ENCODE data around the gene TSPAN5. TPM values are rescaled to one million over a fixed set of nuclear protein-coding genes. Genes with fewer than 3 reads are reported as not detected.

Gene TSPAN5
- total RNA-seq, 2 donors from 2014 or later, result 1.3 to 2.0 TPM

DNA sequence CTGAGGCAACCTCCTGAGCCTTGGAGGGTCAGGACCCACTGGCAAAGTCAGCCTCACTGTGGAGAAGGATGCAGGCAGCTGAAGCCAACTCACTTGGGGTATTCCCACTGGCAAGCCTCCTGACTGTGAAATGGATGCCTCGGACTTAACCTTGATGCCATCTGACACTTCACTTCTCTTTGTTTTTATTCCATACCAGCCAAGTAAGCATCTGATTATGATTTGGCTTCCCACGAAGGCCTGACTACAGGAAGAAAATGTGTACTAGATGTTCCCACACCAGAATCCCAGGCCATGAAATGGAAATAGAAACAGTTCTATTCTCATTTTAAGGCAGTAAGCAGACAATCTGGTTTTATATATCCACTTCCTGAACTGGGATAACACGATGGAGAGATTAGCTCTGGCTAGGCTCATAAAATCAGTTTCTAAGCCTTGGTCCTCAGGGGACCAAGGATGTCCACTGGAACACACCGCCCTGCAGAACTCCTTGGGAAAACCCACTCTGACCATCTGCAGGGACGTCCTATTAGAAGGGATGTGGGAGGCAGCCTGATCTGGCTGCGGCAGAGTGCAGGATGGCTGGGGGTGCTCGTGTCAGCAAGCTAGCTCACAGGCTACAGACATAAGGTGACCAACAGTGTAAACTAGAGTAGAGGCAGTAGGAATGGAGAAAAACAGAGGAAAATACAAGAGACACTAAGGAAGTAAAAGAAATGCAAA is 89.3 kb downstream of the TSPAN5 start:
- intact Hi-C loops (cut with DNase I), result no loop called here
- no peak for DNase-seq
- ATAC-seq, result no peak

- no peak for ATAC-seq
- intact Hi-C loops (cut with DNase I), result no loop called here
Measured at GRCh38 chr4:98567611-98568010, 90.8 kb downstream of the TSPAN5 start.

DNA sequence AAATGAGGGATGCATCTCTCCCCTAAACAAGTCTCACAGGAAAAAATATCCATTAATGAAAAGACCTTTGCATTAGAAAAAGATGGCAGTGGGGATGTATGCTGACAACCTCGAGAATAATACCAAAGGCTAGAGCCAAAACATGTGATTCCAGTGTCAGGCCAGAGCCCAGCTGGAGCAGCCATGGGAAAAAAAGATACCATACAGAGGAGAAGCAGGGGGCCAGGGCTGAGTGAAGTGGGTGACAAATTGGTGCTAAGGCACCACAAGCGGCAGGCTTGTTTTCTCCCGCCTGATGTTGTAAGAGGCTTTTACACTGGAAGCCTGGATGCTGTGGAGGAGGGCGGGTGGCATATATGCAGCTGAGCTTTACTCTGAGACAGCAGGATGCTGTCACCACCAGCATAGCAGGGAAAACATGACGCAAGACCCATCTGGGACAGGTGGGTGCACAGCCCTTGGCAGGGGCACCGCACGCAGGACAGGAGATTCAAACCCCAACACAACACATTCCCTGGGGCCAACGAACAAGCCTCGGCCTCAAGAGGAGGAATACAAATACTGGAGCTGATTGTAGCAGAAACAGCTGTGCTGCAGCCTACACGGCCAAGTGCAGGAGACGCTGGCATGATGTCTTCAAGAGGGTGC is 91.9 kb downstream of the TSPAN5 start:
- no peak for DNase-seq
- ATAC-seq, result peak in 1 of 2 donors; percentile 41
- intact Hi-C loops (cut with DNase I), result no loop called here

More at GRCh38 chr4:98567611-98568010, 90.8 kb downstream of the TSPAN5 start:
- no peak for DNase-seq

- ATAC-seq (peak in 1 of 2 donors; percentile 38), DNase-seq (no peak)
- intact Hi-C loops (cut with DNase I), result no loop called here
Measured at GRCh38 chr4:98565681-98566301, 92.6 kb downstream of the TSPAN5 start.

DNA sequence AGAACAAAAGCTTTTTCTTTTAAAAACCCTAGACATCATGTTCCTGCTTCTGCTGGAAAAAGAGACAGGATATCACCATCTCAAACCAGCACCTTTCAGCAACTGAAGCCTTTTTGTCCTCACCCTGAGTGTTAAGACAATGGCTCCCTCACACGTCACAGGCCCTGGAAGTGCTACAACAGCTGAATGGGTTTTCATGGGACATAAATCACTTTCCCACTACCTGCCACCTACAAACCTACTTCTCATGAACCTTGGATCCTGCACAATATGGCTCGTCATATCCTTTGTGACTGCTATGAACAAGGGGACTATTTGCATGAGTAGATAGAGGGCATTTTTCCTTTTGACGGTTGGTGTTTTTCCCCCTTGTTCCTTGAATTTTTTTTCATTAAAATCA is 93.6 kb downstream of the TSPAN5 start:
- ATAC-seq (no peak), DNase-seq (no peak)
- intact Hi-C loops (cut with DNase I), result no loop called here

- no peak for ATAC-seq
- intact Hi-C loops (cut with DNase I), result no loop called here
- no peak for DNase-seq
Measured at GRCh38 chr4:98560321-98560720, 98.1 kb downstream of the TSPAN5 start.

- ATAC-seq, result no peak
- intact Hi-C loops (cut with DNase I), result no loop called here
Measured at GRCh38 chr4:98558471-98559169, 99.8 kb downstream of the TSPAN5 start.

DNA sequence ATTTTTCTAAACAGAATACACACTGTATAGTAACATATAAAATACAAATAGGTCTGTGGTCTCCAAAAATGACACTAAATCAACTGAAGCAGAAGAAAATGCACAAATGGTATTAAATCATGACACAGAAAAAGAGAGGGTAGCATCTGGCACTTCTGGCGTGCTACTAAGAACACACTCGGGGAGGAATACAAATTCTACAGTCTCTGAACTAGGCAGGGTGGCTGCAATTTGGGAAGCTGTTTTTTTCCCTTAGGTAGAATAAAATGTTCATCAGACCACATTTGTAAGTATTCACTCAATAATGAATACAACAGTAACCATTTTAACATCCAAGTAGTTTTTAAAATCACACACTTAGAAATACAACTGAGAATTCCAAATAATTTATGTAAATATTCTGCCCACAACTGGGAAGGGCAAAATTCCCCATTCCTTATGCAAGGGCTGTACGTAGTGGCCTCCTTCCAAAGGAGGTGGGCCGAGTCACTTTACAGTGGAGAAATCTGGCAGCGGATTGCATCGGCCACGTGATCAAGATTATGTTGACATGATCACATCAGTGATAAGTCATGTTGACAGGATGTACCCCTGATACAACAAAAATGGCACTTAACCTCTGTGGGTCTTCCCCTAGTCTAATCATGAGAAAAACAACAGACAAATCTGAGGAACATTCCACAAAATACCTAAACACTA is 101.1 kb downstream of the TSPAN5 start:
- ATAC-seq (no peak), DNase-seq (no peak)
- intact Hi-C loops (cut with DNase I), result no loop called here

More at GRCh38 chr4:98558471-98559169, 99.8 kb downstream of the TSPAN5 start:
- no peak for DNase-seq

- DNase-seq (no peak), ATAC-seq (peak in 1 of 2 donors; percentile 21)
- intact Hi-C loops (cut with DNase I), result no loop called here
Measured at GRCh38 chr4:98556451-98556850, 102.0 kb downstream of the TSPAN5 start.

- ATAC-seq, result no peak
- intact Hi-C loops (cut with DNase I), result no loop called here
- no peak for DNase-seq
Measured at GRCh38 chr4:98555798-98556445, 102.5 kb downstream of the TSPAN5 start.

GRCh38 chr4:98546910-98547594 is 111.4 kb downstream of the TSPAN5 start:
- ATAC-seq (peak; percentile 77 to 84), DNase-seq (no peak)
- intact Hi-C loops (cut with DNase I), result no loop called here

GRCh38 chr4:98544818-98545414 is 113.5 kb downstream of the TSPAN5 start:
- ATAC-seq, result no peak
- no peak for DNase-seq
- intact Hi-C loops (cut with DNase I), result no loop called here

DNA sequence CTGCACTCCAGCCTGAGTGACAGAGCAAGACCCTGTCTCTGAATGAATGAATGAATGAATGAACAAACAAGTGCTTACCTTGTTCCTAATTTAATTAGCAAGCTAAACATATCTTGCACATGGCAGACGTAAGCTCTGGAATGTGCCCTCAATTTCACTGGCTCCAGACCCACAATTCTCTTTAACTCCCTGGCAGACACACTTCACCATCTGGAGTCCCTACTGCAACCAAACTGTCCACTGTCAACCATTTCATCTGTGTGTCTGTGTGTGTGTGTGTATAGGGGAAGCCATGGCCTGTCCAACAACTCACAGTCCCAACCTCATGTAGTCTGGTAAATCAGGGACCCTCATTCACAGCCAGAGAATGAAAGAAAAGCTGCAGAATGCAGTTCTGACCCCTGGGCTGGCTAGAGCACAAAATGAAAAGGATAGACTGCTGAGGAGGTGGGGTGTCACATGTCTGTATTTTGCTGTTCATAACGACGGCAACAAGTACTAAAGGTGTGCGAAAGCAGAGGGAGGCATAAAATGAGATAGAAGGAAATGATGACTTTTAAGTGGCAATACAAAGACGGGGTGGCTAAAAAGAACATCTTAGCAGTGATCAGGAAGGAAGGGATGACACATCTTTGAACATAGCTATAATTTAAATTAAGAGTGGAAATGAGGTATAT is 114.1 kb downstream of the TSPAN5 start:
- DNase-seq (no peak), ATAC-seq (no peak)
- intact Hi-C loops (cut with DNase I), result no loop called here

DNA sequence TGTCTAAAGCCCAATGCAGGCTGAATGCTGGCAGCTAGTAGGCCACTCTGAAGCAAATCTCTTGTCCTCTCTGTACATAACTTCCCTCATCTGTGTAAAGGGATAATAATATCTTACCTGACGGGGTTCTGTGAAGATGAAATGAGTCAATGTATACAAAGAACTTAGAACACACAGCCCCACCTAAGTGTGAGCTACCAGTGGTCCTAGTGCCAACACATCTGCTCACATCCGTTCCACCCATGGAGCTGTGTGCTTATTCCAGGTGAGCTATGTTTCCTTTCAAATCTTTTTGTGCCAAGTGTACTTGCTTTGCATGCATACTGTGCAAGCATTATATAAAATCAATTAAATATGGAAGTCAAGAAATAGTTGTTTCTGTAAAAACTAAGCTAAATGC is 116.4 kb downstream of the TSPAN5 start:
- no peak for ATAC-seq
- intact Hi-C loops (cut with DNase I), result no loop called here

GRCh38 chr4:98540803-98541202 is 117.6 kb downstream of the TSPAN5 start:
- DNase-seq (no peak), ATAC-seq (no peak)
- intact Hi-C loops (cut with DNase I), result no loop called here

More for the DNA sequence above, 116.4 kb downstream of the TSPAN5 start:
- DNase-seq, result no peak

DNA sequence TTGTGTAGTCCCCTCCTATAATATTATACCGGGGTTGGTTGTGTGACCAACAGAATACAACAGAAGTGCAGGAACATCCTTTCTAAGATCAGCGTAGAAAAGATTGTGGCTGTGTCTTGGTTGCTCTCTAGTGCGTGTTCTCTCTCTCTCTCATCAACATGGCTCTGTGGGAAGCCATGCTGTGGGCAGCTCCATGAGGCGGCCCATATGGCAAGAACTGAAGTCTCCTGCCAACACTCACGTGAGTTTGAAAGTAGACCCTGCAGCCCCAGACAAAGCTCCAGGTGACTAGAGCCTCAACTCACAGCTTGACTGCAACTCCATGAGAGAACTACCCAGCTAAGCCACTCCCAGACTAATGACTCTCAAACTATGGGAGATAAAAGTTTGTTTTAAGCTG is 118.7 kb downstream of the TSPAN5 start:
- ATAC-seq, result no peak
- DNase-seq, result no peak
- intact Hi-C loops (cut with DNase I), result no loop called here

DNA sequence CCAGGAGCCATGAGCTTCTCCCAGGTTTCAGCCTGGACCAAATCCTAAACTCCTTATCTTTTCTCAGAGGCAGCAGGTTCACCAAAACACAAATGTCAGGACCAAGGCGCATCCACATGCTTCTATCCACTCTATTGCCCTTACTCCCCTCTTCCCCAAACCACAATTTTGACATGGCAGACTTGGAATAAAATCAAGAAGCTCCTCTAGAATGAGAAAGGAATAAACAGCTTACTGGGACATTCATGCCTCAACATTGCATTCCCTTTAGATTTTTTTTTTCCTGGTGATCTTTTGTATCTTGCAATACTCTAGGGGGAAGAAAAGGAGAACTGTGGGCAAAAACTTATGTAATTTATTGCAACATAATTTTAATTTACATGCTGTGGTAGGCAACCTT is 119.1 kb downstream of the TSPAN5 start:
- intact Hi-C loops (cut with DNase I), result no loop called here
- ATAC-seq (no peak), DNase-seq (no peak)

All from left cardiac atrium (tissue), 4 donors.